SK-N-MC (cell line): ENCODE data around the gene GSTT2B.

Experiments used
- EZH2 ChIP-seq: fragments of 200-600 bp; sonication (generic); IDR thresholded peaks from one replicate; pipeline ENCODE4 v1.6.1; 2017; ENCODE audit warnings: antibody characterized with exemption
- POLR2AphosphoS5 ChIP-seq: IDR thresholded peaks from 2 replicates; pipeline ENCODE4 v1.6.1; 2012; ENCODE audit warnings: mild to moderate bottlenecking, low read depth, low read length, borderline replicate concordance

GRCh38 chr22:23925020-23925606 is 35.9 kb downstream of the GSTT2B start:
- TF ChIP-seq EZH2 = no peak
- TF ChIP-seq POLR2AphosphoS5 = no peak
